Natural killer cell (primary cell): Measurements from ENCODE around the gene GPHN. TPM values are rescaled to one million over a fixed set of nuclear protein-coding genes. Genes with fewer than 3 reads are reported as not detected.
"Not testable (repeated sequence)": the region's sequence is repeated elsewhere in the genome, so short reads cannot be mapped to it uniquely, and the experiment has no call there.

Experiments
- ATAC-seq, 3 donors: fragments of 150-1000 bp in 2 of 3; fragments of 200-7000 bp in 1 of 3; cut with Tn5 transposase; 1 replicate in 1 of 3; 2 replicates in 2 of 3; pipeline ENCODE4 v1.10.0; 2021; ENCODE audit warnings: mild to moderate bottlenecking in 2 of 3, moderate library complexity in 2 of 3
- DNase-seq, 2 donors: peaks; one replicate each; pipeline versions ENCODE4 v3.0.0 to v3.0.0-alpha.2; 2013 to 2021; ENCODE audit warnings: mixed read lengths in 1 of 2
- H3K27ac ChIP-seq: one replicate; pipeline ENCODE4 v1.5.1; 2013; ENCODE audit warnings: mild to moderate bottlenecking, low read length
- H3K27me3 ChIP-seq: one replicate; pipeline ENCODE4 v1.6.1; 2013; ENCODE audit warnings: low read length; ENCODE audit not compliant: control insufficient read depth, insufficient read depth
- H3K36me3 ChIP-seq: one replicate; pipeline ENCODE4 v1.6.1; 2013; ENCODE audit warnings: low read length; ENCODE audit not compliant: control insufficient read depth, insufficient read depth
- H3K4me1 ChIP-seq: one replicate; pipeline ENCODE4 v1.6.1; 2013; ENCODE audit warnings: low read length; ENCODE audit not compliant: control insufficient read depth, insufficient read depth
- H3K4me3 ChIP-seq: one replicate; pipeline ENCODE4 v1.5.1; 2013; ENCODE audit warnings: low read length
- H3K9me3 ChIP-seq: one replicate; pipeline ENCODE4 v1.6.1; 2013; ENCODE audit warnings: low read length; ENCODE audit not compliant: control insufficient read depth, insufficient read depth
- H3K27ac Mint-ChIP-seq, 2 donors: one replicate each; pipeline ENCODE4 v1.8.0; 2022; ENCODE audit warnings: mild to moderate bottlenecking in 2 of 2, mixed read lengths in 2 of 2, moderate library complexity in 1 of 2
- H3K27me3 Mint-ChIP-seq, 2 donors: one replicate each; pipeline ENCODE4 v1.8.0; 2022; ENCODE audit warnings: low read depth in 2 of 2, mixed read lengths in 2 of 2
- H3K36me3 Mint-ChIP-seq: one replicate; pipeline ENCODE4 v1.8.0; 2022; ENCODE audit warnings: mixed read lengths
- H3K4me1 Mint-ChIP-seq, 2 donors: one replicate each; pipeline ENCODE4 v1.8.0; 2022; ENCODE audit warnings: mixed read lengths in 2 of 2
- H3K4me3 Mint-ChIP-seq: one replicate; pipeline ENCODE4 v1.8.0; 2022; ENCODE audit warnings: mild to moderate bottlenecking, moderate library complexity, mixed read lengths
- H3K9me3 Mint-ChIP-seq, 2 donors: one replicate each; pipeline ENCODE4 v1.8.0; 2022; ENCODE audit warnings: mixed read lengths in 2 of 2
- CTCF ChIP-seq: fragments of 200-600 bp; IDR thresholded peaks from one replicate; pipeline ENCODE4 v1.8.0; 2022; ENCODE audit warnings: antibody characterized with exemption
- WGBS: methylation state at CpG from one replicate; pipeline ENCODE4 v1.1.7; 2013; ENCODE audit warnings: missing lambda C conversion rate; ENCODE audit not compliant: insufficient coverage; 5-methylcytosine and 5-hydroxymethylcytosine counted together
- intact Hi-C: fragments of 100-400 bp; cut with micrococcal nuclease; formaldehyde crosslinking; loops from one replicate; pipeline ENCODE4 v1.14.2; 2022
- total RNA-seq, 4 donors: library from RNA; stranded (reverse); fragments of 120-200 nt in 1 of 4; gene quantifications; one replicate each; pipeline versions ENCODE4 v1.2.3 to v1.2.4, GENCODE V29; 2013 to 2022

GPHN gene
- total RNA-seq, 3 donors from 2014 or later (not counting 1 experiment from before 2014, with no cell fraction given) = 6.3 to 9.4 (median 8.7) TPM

GRCh38 chr14:67056684-67057083 lies 548.7 kb downstream of the GPHN start:
- no peak overlapping the region for H3K27ac Mint-ChIP-seq
- ATAC-seq (no peak), DNase-seq (no peak)
- TF ChIP-seq CTCF = no peak
- no peaks in the 10 kb centered on the region for H3K4me1 Mint-ChIP-seq
- H3K36me3 ChIP-seq = no peaks in the 10 kb centered on the region
- H3K9me3 ChIP-seq = peaks cover 3% of the 10 kb centered on the region
- H3K9me3 Mint-ChIP-seq = peaks cover 6% of the 10 kb centered on the region in 2 donors
- H3K4me3 ChIP-seq = no peak overlapping the region
- H3K27me3 Mint-ChIP-seq = no peaks in the 10 kb centered on the region
- H3K27me3 ChIP-seq = no peaks in the 10 kb centered on the region
- intact Hi-C loops = no loop called here
- H3K4me3 Mint-ChIP-seq = no peak overlapping the region
- H3K36me3 Mint-ChIP-seq = peaks cover 15% of the 10 kb centered on the region
- WGBS = 96% methylated on average over 21 of the region's 21 CpGs
- H3K27ac ChIP-seq = no peak overlapping the region
- no peaks in the 10 kb centered on the region for H3K4me1 ChIP-seq

- WGBS = 100% methylated on average over 1 of the region's 3 CpGs
- no peak for ATAC-seq
- H3K27me3 Mint-ChIP-seq = no peaks in the 10 kb centered on the region
- no peak overlapping the region for H3K4me3 Mint-ChIP-seq
- Histone ChIP-seq H3K27ac (no peak overlapping the region), H3K9me3 (no peaks in the 10 kb centered on the region), H3K36me3 (no peaks in the 10 kb centered on the region), H3K27me3 (no peaks in the 10 kb centered on the region), H3K4me1 (no peaks in the 10 kb centered on the region), H3K4me3 (no peak overlapping the region)
- intact Hi-C loops = no loop called here
- H3K4me1 Mint-ChIP-seq = no peaks in the 10 kb centered on the region
- no peak for TF ChIP-seq CTCF
- no peaks in the 10 kb centered on the region for H3K36me3 Mint-ChIP-seq
- H3K27ac Mint-ChIP-seq = no peak overlapping the region
- H3K9me3 Mint-ChIP-seq = peaks cover 0 to 2% of the 10 kb centered on the region in 2 donors
- DNase-seq = no peak
Measured at GRCh38 chr14:67059596-67059995, 551.6 kb downstream of the GPHN start.

- no peak for DNase-seq
- no peaks in the 10 kb centered on the region for H3K4me1 Mint-ChIP-seq
- no peaks in the 10 kb centered on the region for H3K27me3 Mint-ChIP-seq
- peaks cover 0 to 5% of the 10 kb centered on the region in 2 donors for H3K9me3 Mint-ChIP-seq
- intact Hi-C loops = no loop called here
- no peaks in the 10 kb centered on the region for H3K36me3 ChIP-seq
- no peaks in the 10 kb centered on the region for H3K36me3 Mint-ChIP-seq
- no peaks in the 10 kb centered on the region for H3K27me3 ChIP-seq
- H3K4me1 ChIP-seq = no peaks in the 10 kb centered on the region
- no peaks in the 10 kb centered on the region for H3K9me3 ChIP-seq
- no peak for ATAC-seq
- H3K27ac Mint-ChIP-seq = no peak overlapping the region
- TF ChIP-seq CTCF = no peak
- H3K27ac ChIP-seq = no peak overlapping the region
- no peak overlapping the region for H3K4me3 Mint-ChIP-seq
- no peak overlapping the region for H3K4me3 ChIP-seq
Measured at GRCh38 chr14:67060546-67060945, 552.6 kb downstream of the GPHN start.

GRCh38 chr14:67067070-67067814 lies 559.3 kb downstream of the GPHN start:
- H3K9me3 Mint-ChIP-seq, ATAC-seq: not testable (repeated sequence)

More at GRCh38 chr14:67067070-67067814, 559.3 kb downstream of the GPHN start:
- H3K9me3 ChIP-seq, intact Hi-C loops, H3K36me3 ChIP-seq, H3K4me1 Mint-ChIP-seq, H3K36me3 Mint-ChIP-seq, H3K4me3 Mint-ChIP-seq, H3K27ac ChIP-seq, H3K4me1 ChIP-seq, H3K4me3 ChIP-seq, H3K27me3 Mint-ChIP-seq, H3K27me3 ChIP-seq, H3K27ac Mint-ChIP-seq: not testable (repeated sequence)
- DNase-seq = peak in 1 of 2 donors; percentile 9
- WGBS = 86% methylated on average over 7 of the region's 7 CpGs
